ENCODE data around the gene EPN2. TPM values are rescaled to one million over a fixed set of nuclear protein-coding genes. Genes with fewer than 3 reads are reported as not detected.

Gene EPN2
- total RNA-seq, 2 donors from 2014 or later: 28.8 to 67.7 TPM

GRCh38 chr17:19365499-19365817, 128.3 kb downstream of the EPN2 start:
- intact Hi-C loops (cut with DNase I): no loop called here
- no peak for DNase-seq (ENCODE audit: low spot score)
- no peak for TF ChIP-seq POLR2AphosphoS5 (IDR thresholded peaks at IDR 0.05)
- TF ChIP-seq CTCF (IDR thresholded peaks at IDR 0.05): no peak
- no peak for TF ChIP-seq POLR2A (IDR thresholded peaks at IDR 0.05)
- Histone ChIP-seq H3K36me3 (no peaks in the 10 kb centered on the region), H3K27ac (no peak overlapping the region), H3K27me3 (replicated peaks; ENCODE audit: insufficient read depth) (no peaks in the 10 kb centered on the region), H3K4me1 (replicated peaks) (no peaks in the 10 kb centered on the region), H3K4me3 (no peak overlapping the region), H3K9me3 (no peaks in the 10 kb centered on the region)
- 84% methylated on average over 4 of the region's 4 CpGs for WGBS

- intact Hi-C loops (cut with DNase I): no loop called here
- 93% methylated on average over 9 of the region's 9 CpGs for WGBS
- H3K4me3 ChIP-seq: no peak overlapping the region
- no peaks in the 10 kb centered on the region for H3K9me3 ChIP-seq
- H3K27me3 ChIP-seq (replicated peaks; ENCODE audit: insufficient read depth): no peaks in the 10 kb centered on the region
- H3K27ac ChIP-seq: no peak overlapping the region
- no peak for DNase-seq (ENCODE audit: low spot score)
- H3K4me1 ChIP-seq (replicated peaks): no peaks in the 10 kb centered on the region
- H3K36me3 ChIP-seq: no peaks in the 10 kb centered on the region
- TF ChIP-seq POLR2A (IDR thresholded peaks at IDR 0.05) (no peak), CTCF (IDR thresholded peaks at IDR 0.05) (no peak), POLR2AphosphoS5 (IDR thresholded peaks at IDR 0.05) (no peak)
Observed at GRCh38 chr17:19365833-19366636, 128.9 kb downstream of the EPN2 start.

GRCh38 chr17:19366637-19366972, 129.4 kb downstream of the EPN2 start:
- Histone ChIP-seq H3K27me3 (replicated peaks; ENCODE audit: insufficient read depth) (no peaks in the 10 kb centered on the region), H3K4me3 (no peak overlapping the region), H3K9me3 (no peaks in the 10 kb centered on the region), H3K36me3 (no peaks in the 10 kb centered on the region), H3K27ac (no peak overlapping the region), H3K4me1 (replicated peaks) (no peaks in the 10 kb centered on the region)
- no peak for TF ChIP-seq POLR2A (IDR thresholded peaks at IDR 0.05)
- TF ChIP-seq POLR2AphosphoS5 (IDR thresholded peaks at IDR 0.05): no peak
- TF ChIP-seq CTCF (IDR thresholded peaks at IDR 0.05): no peak
- 86% methylated on average over 5 of the region's 5 CpGs for WGBS
- intact Hi-C loops (cut with DNase I): no loop called here
- DNase-seq (ENCODE audit: low spot score): no peak

DNA sequence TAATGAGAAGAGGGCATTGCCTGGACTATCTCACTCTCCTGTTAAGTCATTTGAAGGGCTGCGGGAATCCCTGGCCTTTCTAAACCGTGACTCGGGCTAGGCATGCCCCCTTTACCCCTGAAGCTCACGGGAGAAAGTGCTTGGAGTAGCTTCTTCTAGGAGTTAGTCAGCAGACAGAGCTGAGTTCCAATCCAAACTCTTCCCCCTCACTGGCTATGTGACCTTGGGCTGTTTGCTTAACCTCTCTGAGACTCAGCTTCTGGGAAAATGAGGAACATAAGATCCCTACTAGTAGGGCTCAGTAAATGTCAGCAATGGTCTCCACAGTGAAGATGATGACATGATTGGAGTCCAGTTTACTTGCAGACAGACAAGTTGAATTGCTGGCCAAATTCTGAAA, 131.1 kb downstream of the EPN2 start:
- Histone ChIP-seq H3K27ac (no peak overlapping the region), H3K27me3 (replicated peaks; ENCODE audit: insufficient read depth) (no peaks in the 10 kb centered on the region), H3K4me1 (replicated peaks) (no peaks in the 10 kb centered on the region), H3K4me3 (no peak overlapping the region), H3K9me3 (no peaks in the 10 kb centered on the region), H3K36me3 (no peaks in the 10 kb centered on the region)
- intact Hi-C loops (cut with DNase I): no loop called here
- WGBS: 92% methylated on average over 4 of the region's 4 CpGs
- DNase-seq (ENCODE audit: low spot score): no peak
- TF ChIP-seq CTCF (IDR thresholded peaks at IDR 0.05) (no peak), POLR2AphosphoS5 (IDR thresholded peaks at IDR 0.05) (no peak)

DNA sequence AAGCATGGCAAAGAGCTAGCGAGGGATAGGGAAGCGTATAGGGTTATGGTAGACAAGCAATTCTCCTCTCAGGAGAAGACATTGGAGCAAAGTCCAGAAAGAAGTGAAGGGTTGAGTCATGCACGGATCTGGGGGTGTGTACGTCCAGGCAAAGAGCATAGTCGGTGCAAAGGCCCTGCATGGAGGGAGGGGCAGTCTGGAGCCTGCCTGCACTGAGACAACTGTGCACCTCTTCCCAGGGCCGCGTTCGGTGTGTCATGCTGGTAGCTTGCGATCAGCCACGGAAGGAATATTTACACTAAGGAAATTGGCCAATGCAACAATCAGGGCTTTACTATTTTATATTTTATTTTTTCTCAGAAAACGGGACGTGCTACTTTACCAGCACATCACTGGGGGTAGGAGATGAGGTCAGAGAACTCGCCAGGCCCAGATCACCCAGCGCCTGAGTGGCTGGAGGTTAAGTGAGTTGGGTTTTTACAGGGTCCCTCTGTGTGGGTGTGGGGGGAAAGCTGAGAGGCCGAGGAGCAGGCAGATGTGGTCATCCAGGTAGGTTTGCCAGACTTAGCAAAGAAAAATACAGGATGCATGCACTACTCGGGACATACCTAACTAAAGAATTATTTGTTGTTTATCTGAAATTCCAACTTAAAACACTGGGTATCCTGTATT, 132.1 kb downstream of the EPN2 start:
- TF ChIP-seq CTCF (IDR thresholded peaks at IDR 0.05) (no peak), POLR2AphosphoS5 (IDR thresholded peaks at IDR 0.05) (no peak), POLR2A (IDR thresholded peaks at IDR 0.05) (no peak)
- Histone ChIP-seq H3K27ac (no peak overlapping the region), H3K4me1 (replicated peaks) (no peaks in the 10 kb centered on the region), H3K27me3 (replicated peaks; ENCODE audit: insufficient read depth) (no peaks in the 10 kb centered on the region), H3K4me3 (no peak overlapping the region), H3K9me3 (no peaks in the 10 kb centered on the region), H3K36me3 (no peaks in the 10 kb centered on the region)
- DNase-seq (ENCODE audit: low spot score): no peak
- intact Hi-C loops (cut with DNase I): no loop called here
- 91% methylated on average over 16 of the region's 16 CpGs for WGBS
